ENCODE measurements around the gene EIF3I. TPM values are rescaled to one million over a fixed set of nuclear protein-coding genes. Genes with fewer than 3 reads are reported as not detected.

EIF3I gene
- total and polyA plus RNA-seq, 10 of the 15 experiments (the other 5 are each of a cell fraction or from before 2014, with no cell fraction given): 208 to 606 (median 352) TPM

DNA sequence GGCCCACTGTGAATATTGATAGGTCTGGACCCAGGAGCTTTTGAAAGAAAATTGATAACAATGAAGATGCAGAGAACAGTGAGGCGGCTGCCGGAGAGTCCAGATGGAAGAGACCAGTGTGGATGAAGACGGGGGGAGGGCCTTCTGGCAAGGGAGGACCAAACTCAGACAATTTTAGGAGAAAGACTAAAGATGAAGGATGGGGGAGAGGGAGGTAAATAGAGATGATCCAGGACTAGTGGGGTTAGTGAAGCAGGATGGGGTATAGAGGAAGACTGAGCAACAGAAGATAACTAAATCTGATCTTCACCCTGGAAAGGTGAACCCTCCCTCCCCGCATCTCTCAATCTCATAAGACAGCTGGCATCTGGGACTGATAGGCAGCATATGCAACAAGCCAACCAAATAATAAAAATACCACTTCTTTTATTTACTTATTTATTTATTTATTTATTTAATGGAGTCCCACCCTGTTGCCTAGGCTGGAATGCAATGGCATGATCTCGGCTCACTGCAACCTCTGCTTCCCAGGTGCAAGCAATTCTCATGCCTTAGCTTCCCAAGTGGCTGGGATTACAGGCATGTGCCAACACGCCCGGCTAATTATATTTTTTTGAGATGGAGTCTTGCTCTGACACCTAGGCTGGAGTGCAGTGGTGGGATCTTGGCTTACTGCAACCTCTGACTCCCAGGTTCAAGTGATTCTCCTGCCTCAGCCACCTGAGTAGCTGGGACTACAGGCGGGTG lies 10.5 kb downstream of the EIF3I start:
- in situ Hi-C loops (cut with MboI) (no loop called here), intact Hi-C loops (cut with micrococcal nuclease; ENCODE audit: unreplicated experiment) (no loop called here)
- TF ChIP-seq NFIC (IDR thresholded peaks at IDR 0.05; ENCODE audit: low read depth, low read length) (no peak), POLR2A (IDR thresholded peaks at IDR 0.05; ENCODE audit: low read depth, low read length) (peak; percentile 7; the same call in 1 of the 2 replicates), FOXM1 (IDR thresholded peaks at IDR 0.05; ENCODE audit: low read depth, low read length) (no peak)
- 98% methylated on average over 8 of the region's 8 CpGs for WGBS (ENCODE audit: insufficient coverage, insufficient replicate concordance, low lambda C conversion rate, missing lambda C conversion rate)
- ATAC-seq (no peak), DNase-seq (ENCODE audit: low read depth, low spot score) (no peak), FAIRE-seq (no peak)
- H3K4me3 ChIP-seq: no peak overlapping the region
- H3K4me1 ChIP-seq (ENCODE audit: control insufficient read depth, insufficient read depth, low read length): no peaks in the 10 kb centered on the region
- RAD21 ChIA-PET (ENCODE audit: unreplicated experiment): no interaction called here
- H3K4me2 ChIP-seq (ENCODE audit: control insufficient read depth, insufficient read depth): no peak overlapping the region
- H3K27ac ChIP-seq (ENCODE audit: control insufficient read depth, insufficient read depth): no peak overlapping the region
- CTCF ChIA-PET: interaction anchor here (2.8 kb wide), 1 partner anchor 17 kb away, joined by 9 read pairs; no protein-coding TSS in a partner anchor
- H3K79me2 ChIP-seq (ENCODE audit: control insufficient read depth, insufficient read depth, low read length): no peaks in the 10 kb centered on the region
- SMC1A ChIA-PET (ENCODE audit: uncharacterized antibody, unreplicated experiment): interaction anchor here (0.8 kb wide), 1 partner anchor 14 kb away, joined by 3 read pairs; no protein-coding TSS in a partner anchor
- peaks cover 11 to 18% of the 10 kb centered on the region in 2 experiments; a peak in 3 of 4 replicates for H3K36me3 ChIP-seq (ENCODE audit: control insufficient read depth in 2 of 2, insufficient read depth in 2 of 2, low read length in 1 of 2)
- H3K9ac ChIP-seq (ENCODE audit: control insufficient read depth, insufficient read depth, low read length): no peak overlapping the region
- BruUV-seq (replicated peaks): no TSS peak
- no peaks in the 10 kb centered on the region for H3K27me3 ChIP-seq (replicated peaks in 1 of 2; ENCODE audit: control insufficient read depth in 2 of 2, insufficient read depth in 2 of 2, low read length in 1 of 2)
- POLR2A ChIA-PET: interaction anchor here (0.5 kb wide), 1 partner anchor 22 kb away, joined by 5 read pairs; no protein-coding TSS in a partner anchor
- H4K20me1 ChIP-seq (ENCODE audit: control insufficient read depth, insufficient read depth): no peaks in the 10 kb centered on the region
- no peak overlapping the region for H2AFZ ChIP-seq (ENCODE audit: control insufficient read depth, low read depth, low read length)
- no peaks in the 10 kb centered on the region for H3K9me3 ChIP-seq (replicated peaks; ENCODE audit: control insufficient read depth, insufficient read depth, low read length)

- in situ Hi-C loops (cut with MboI): no loop called here
- peaks cover 5 to 8% of the 10 kb centered on the region in 2 experiments; a peak in 3 of 4 replicates for H3K36me3 ChIP-seq (ENCODE audit: control insufficient read depth in 2 of 2, insufficient read depth in 2 of 2, low read length in 1 of 2)
- WGBS (ENCODE audit: insufficient coverage, insufficient replicate concordance, low lambda C conversion rate, missing lambda C conversion rate): 78% methylated on average over 7 of the region's 7 CpGs
- no TSS peak for BruUV-seq (replicated peaks)
- H2AFZ ChIP-seq (ENCODE audit: control insufficient read depth, low read depth, low read length): no peak overlapping the region
- no peak overlapping the region for H3K4me3 ChIP-seq
- no peak for DNase-seq (ENCODE audit: low read depth, low spot score)
- H3K79me2 ChIP-seq (ENCODE audit: control insufficient read depth, insufficient read depth, low read length): no peaks in the 10 kb centered on the region
- H3K4me1 ChIP-seq (ENCODE audit: control insufficient read depth, insufficient read depth, low read length): no peaks in the 10 kb centered on the region
- ChIA-PET POLR2A (no interaction called here), CTCF (interaction anchor here (0.5 to 3.2 kb wide), 2 partner anchors 19 to 57 kb away, joined by 3 to 10 read pairs; partner anchors contain the start of gene HDAC1), SMC1A (ENCODE audit: uncharacterized antibody, unreplicated experiment) (no interaction called here), RAD21 (ENCODE audit: unreplicated experiment) (no interaction called here)
- H3K4me2 ChIP-seq (ENCODE audit: control insufficient read depth, insufficient read depth): no peak overlapping the region
- H3K27me3 ChIP-seq (replicated peaks in 1 of 2; ENCODE audit: control insufficient read depth in 2 of 2, insufficient read depth in 2 of 2, low read length in 1 of 2): no peaks in the 10 kb centered on the region
- peak; percentile 16; the same call in 1 of the 3 replicates for ATAC-seq
- intact Hi-C loops (cut with micrococcal nuclease; ENCODE audit: unreplicated experiment): no loop called here
- no peak overlapping the region for H3K27ac ChIP-seq (ENCODE audit: control insufficient read depth, insufficient read depth)
- no peak overlapping the region for H3K9ac ChIP-seq (ENCODE audit: control insufficient read depth, insufficient read depth, low read length)
- H3K9me3 ChIP-seq (replicated peaks; ENCODE audit: control insufficient read depth, insufficient read depth, low read length): no peaks in the 10 kb centered on the region
- no peaks in the 10 kb centered on the region for H4K20me1 ChIP-seq (ENCODE audit: control insufficient read depth, insufficient read depth)
- FAIRE-seq: no peak
- TF ChIP-seq CHD1 (IDR thresholded peaks at IDR 0.05; ENCODE audit: low read depth, low read length): no peak
- TF ChIP-seq, protein P1, sequence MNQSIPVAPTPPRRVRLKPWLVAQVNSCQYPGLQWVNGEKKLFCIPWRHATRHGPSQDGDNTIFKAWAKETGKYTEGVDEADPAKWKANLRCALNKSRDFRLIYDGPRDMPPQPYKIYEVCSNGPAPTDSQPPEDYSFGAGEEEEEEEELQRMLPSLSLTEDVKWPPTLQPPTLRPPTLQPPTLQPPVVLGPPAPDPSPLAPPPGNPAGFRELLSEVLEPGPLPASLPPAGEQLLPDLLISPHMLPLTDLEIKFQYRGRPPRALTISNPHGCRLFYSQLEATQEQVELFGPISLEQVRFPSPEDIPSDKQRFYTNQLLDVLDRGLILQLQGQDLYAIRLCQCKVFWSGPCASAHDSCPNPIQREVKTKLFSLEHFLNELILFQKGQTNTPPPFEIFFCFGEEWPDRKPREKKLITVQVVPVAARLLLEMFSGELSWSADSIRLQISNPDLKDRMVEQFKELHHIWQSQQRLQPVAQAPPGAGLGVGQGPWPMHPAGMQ (IDR thresholded peaks at IDR 0.05; ENCODE audit: borderline replicate concordance): no peak
- TF ChIP-seq MYC (IDR thresholded peaks at IDR 0.05; ENCODE audit: insufficient read depth, insufficient read length, insufficient replicate concordance, low read length, severe bottlenecking): no peak
- TF ChIP-seq RBBP5 (conservative IDR thresholded peaks at IDR 0.05): no peak
- no peak for TF ChIP-seq NFYA (IDR thresholded peaks at IDR 0.05; ENCODE audit: borderline replicate concordance, low read depth, low read length)
- no peak for TF ChIP-seq STAT1 (conservative IDR thresholded peaks at IDR 0.05)
- TF ChIP-seq HSF1 (IDR thresholded peaks at IDR 0.05; ENCODE audit: low read depth, low read length): no peak
These were observed 12.6 kb downstream of the EIF3I start for GRCh38 chr1:32234792-32235191.

Measured in GM12878 (cell line).